Measurements from ENCODE around the gene DRD3.

DNA sequence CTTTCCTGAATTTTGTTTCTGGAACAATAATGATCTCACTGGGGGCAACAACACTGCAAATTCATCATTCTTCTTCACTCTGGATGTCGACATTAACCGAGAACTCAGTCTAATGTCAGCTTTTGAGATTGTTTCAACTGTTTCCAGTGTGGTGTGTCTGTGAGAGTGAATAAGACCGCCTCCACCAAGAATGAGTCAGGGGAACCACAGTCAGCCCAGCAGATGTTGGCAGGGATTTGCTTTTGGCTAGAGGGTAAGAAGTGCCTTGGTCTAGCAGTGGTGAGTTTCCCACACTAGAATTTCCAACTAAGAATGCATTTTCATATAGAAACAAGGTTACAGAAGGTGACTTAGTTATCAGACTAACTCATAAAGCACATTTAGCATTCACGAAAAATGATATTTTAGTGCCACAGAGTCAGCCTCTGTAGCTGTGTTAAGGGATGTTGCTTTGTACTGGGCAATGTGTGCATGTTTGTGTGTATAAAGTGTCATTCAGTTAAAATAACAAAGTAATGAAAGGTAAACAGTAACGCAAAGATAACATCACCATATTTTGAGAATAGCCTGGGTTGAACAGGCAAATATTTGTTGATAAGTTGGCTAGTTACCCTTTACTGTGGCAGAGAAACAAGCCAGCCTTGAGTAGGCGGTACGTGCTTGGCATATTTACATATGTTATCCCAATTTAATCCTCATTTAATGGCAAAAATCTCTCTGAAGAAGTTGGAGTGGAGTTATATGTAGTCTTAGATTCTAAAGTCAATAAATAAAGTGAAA lies 33.8 kb downstream of the DRD3 start:
- TF ChIP-seq, protein P1, sequence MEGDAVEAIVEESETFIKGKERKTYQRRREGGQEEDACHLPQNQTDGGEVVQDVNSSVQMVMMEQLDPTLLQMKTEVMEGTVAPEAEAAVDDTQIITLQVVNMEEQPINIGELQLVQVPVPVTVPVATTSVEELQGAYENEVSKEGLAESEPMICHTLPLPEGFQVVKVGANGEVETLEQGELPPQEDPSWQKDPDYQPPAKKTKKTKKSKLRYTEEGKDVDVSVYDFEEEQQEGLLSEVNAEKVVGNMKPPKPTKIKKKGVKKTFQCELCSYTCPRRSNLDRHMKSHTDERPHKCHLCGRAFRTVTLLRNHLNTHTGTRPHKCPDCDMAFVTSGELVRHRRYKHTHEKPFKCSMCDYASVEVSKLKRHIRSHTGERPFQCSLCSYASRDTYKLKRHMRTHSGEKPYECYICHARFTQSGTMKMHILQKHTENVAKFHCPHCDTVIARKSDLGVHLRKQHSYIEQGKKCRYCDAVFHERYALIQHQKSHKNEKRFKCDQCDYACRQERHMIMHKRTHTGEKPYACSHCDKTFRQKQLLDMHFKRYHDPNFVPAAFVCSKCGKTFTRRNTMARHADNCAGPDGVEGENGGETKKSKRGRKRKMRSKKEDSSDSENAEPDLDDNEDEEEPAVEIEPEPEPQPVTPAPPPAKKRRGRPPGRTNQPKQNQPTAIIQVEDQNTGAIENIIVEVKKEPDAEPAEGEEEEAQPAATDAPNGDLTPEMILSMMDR (IDR thresholded peaks at IDR 0.05) = no peak
- TF ChIP-seq EZH2 (IDR thresholded peaks at IDR 0.05) = no peak

Data from neural progenitor cell (in vitro differentiated cells).